K562 (cell line): ENCODE results near the gene NHSL2. TPM values are rescaled to one million over a fixed set of nuclear protein-coding genes. Genes with fewer than 3 reads are reported as not detected.

Experiments
- ATAC-seq: fragments of 200-7000 bp; cut with Tn5 transposase; 3 replicates; pipeline ENCODE4 v1.9.1; 2020; ENCODE audit warnings: moderate library complexity
- BruUV-seq: library from RNA; stranded (reverse); fragments of 400-500 nt; replicated peaks from 2 replicates; lab custom pipeline; 2021; lab: Mats Ljungman, UMichigan
- CTCF ChIA-PET: fragments of 300-600 bp; formaldehyde crosslinking; extraction: SDS; loops from one replicate; lab custom pipeline; 2021; ENCODE audit warnings: low intra/inter-chr PET ratio; lab: Yijun Ruan, JAX
- POLR2A ChIA-PET: fragments of 300-600, 350-650 bp; sonication (Branson Sonifier 250); formaldehyde crosslinking; extraction: SDS; loops from one replicate; lab custom pipeline; 2021; ENCODE audit warnings: antibody characterized with exemption, inconsistent platforms; lab: Yijun Ruan, JAX
- DNase-seq, 4 experiments: peaks; one replicate each; pipeline versions ENCODE4 v3.0.0 to v3.0.0-alpha.2; 2011 to 2018; ENCODE audit warnings: low spot score in 3 of 4, mixed read lengths in 3 of 4; ENCODE audit errors: extremely low read depth in 1 of 4
- FAIRE-seq: peaks from 2 replicates; lab custom pipeline; 2011; peaks lifted over from hg19 to GRCh38; lab: Jason Lieb, UNC
- H2AFZ ChIP-seq: 2 replicates; pipeline ENCODE4 v1.6.0; 2011; ENCODE audit warnings: low read depth, low read length, control low read depth, inconsistent platforms
- H3K27ac ChIP-seq: fragments of 200-600 bp; 3 replicates; pipeline ENCODE4 v1.8.0; 2011; ENCODE audit warnings: low read depth, mild to moderate bottlenecking, control low read depth, inconsistent platforms, low read length, moderate library complexity, mixed read lengths; ENCODE audit errors: extremely low read depth
- H3K27me3 ChIP-seq, 2 experiments: fragments of 300-600 bp in 1 of 2; 2 replicates in 1 of 2; 3 replicates in 1 of 2; pipeline versions ENCODE4 v1.6.0 to v1.8.0; 2011; ENCODE audit warnings: inconsistent platforms in 2 of 2, low read length in 2 of 2, mild to moderate bottlenecking in 1 of 2, mixed read lengths in 1 of 2, moderate library complexity in 1 of 2; ENCODE audit not compliant: control insufficient read depth in 2 of 2, insufficient read depth in 2 of 2
- H3K36me3 ChIP-seq: fragments of 300-600 bp; 3 replicates; pipeline ENCODE4 v1.8.0; 2011; ENCODE audit warnings: mild to moderate bottlenecking, low read length, inconsistent platforms; ENCODE audit not compliant: control insufficient read depth, insufficient read depth
- H3K4me1 ChIP-seq, 2 experiments: fragments of 200-600 bp in 1 of 2; replicated peaks in 1 of 2; 2 replicates in 1 of 2; 3 replicates in 1 of 2; pipeline versions ENCODE4 v1.5.1 to v1.8.0; 2011; ENCODE audit warnings: inconsistent platforms in 2 of 2, low read length in 2 of 2, mild to moderate bottlenecking in 1 of 2, mixed read lengths in 1 of 2, moderate library complexity in 1 of 2; ENCODE audit not compliant: control insufficient read depth in 2 of 2, insufficient read depth in 2 of 2
- H3K4me2 ChIP-seq: 2 replicates; pipeline ENCODE4 v1.6.1; 2011; ENCODE audit warnings: low read length, control low read depth, inconsistent platforms, mixed read lengths; ENCODE audit not compliant: insufficient read depth
- H3K4me3 ChIP-seq: fragments of 200-600 bp; sonication (generic), shearing (Covaris generic); 2 replicates; pipeline ENCODE4 v1.5.1; 2016; ENCODE audit warnings: control low read depth, inconsistent platforms
- H3K79me2 ChIP-seq: fragments of 200-600 bp; 3 replicates; pipeline ENCODE4 v1.8.0; 2011; ENCODE audit warnings: low read length, inconsistent platforms; ENCODE audit not compliant: control insufficient read depth, insufficient read depth
- H3K9ac ChIP-seq, 2 experiments: 2 replicates each; pipeline versions ENCODE4 v1.6.0 to v1.6.1; 2011; ENCODE audit warnings: low read depth in 2 of 2, low read length in 2 of 2, control low read depth in 1 of 2, inconsistent platforms in 1 of 2, mild to moderate bottlenecking in 1 of 2, mixed read lengths in 1 of 2; ENCODE audit not compliant: insufficient read depth in 1 of 2
- H3K9me1 ChIP-seq: one replicate; pipeline ENCODE4 v1.6.0; 2011; ENCODE audit warnings: inconsistent platforms, mild to moderate bottlenecking, low read length, moderate library complexity; ENCODE audit not compliant: control insufficient read depth, insufficient read depth
- H3K9me3 ChIP-seq: replicated peaks from 2 replicates; pipeline ENCODE4 v1.5.1; 2011; ENCODE audit warnings: low read depth, low read length, inconsistent platforms; ENCODE audit not compliant: control insufficient read depth, insufficient read depth
- H4K20me1 ChIP-seq: replicated peaks from 2 replicates; pipeline ENCODE4 v1.6.1; 2011; ENCODE audit warnings: low read length, inconsistent platforms, mixed read lengths; ENCODE audit not compliant: control insufficient read depth, insufficient read depth
- ADNP ChIP-seq: fragments of 200-800 bp; sonication (Bioruptor generic); IDR thresholded peaks from 2 replicates; pipeline ENCODE4 v1.6.1; 2016; ENCODE audit warnings: missing genetic modification characterization, missing compliant biosample characterization
- NR4A1 ChIP-seq, 2 experiments: fragments of 250-450 bp in 1 of 2; fragments of 450-650 bp in 1 of 2; sonication (Bioruptor Pico) in 1 of 2; IDR thresholded peaks; 2 replicates each; pipeline versions ENCODE4 v1.4.0 to v1.6.1; 2016 to 2020; ENCODE audit warnings: mild to moderate bottlenecking in 2 of 2, missing compliant biosample characterization in 1 of 2, missing genetic modification characterization in 1 of 2, moderate library complexity in 1 of 2
- SMARCE1 ChIP-seq: fragments of 450-650 bp; IDR thresholded peaks from 2 replicates; pipeline ENCODE4 v1.7.1; 2016; ENCODE audit warnings: mild to moderate bottlenecking
- U2AF1 ChIP-seq: fragments of 200-400 bp; formaldehyde crosslinking; optimal IDR thresholded peaks from 2 replicates; pipeline ENCODE3; 2017; ENCODE audit warnings: mild to moderate bottlenecking, low read depth, low read length, moderate library complexity
- ZBTB40 ChIP-seq, 2 experiments: fragments of 450-650 bp in 1 of 2; sonication (generic) in 1 of 2; formaldehyde crosslinking in 1 of 2; IDR thresholded peaks; 2 replicates each; pipeline versions ENCODE4 v1.7.1 to v1.9.0; 2016 to 2022; ENCODE audit warnings: inconsistent platforms in 1 of 2, mild to moderate bottlenecking in 1 of 2, missing genetic modification reagents in 1 of 2
- ZNF699 ChIP-seq: fragments of 250-450 bp; sonication (Bioruptor Pico); IDR thresholded peaks from 2 replicates; pipeline ENCODE4 v1.8.0; 2021; ENCODE audit warnings: mild to moderate bottlenecking, moderate library complexity; ENCODE audit not compliant: insufficient replicate concordance
- ZNF766 ChIP-seq: fragments of 200-800 bp; sonication (Bioruptor generic); conservative IDR thresholded peaks from 2 replicates; pipeline ENCODE4 v1.6.1; 2016; ENCODE audit warnings: missing genetic modification characterization, missing compliant biosample characterization
- WGBS: fragments of 100-300 bp; shearing (Covaris generic); methylation state at CpG from one replicate; pipeline ENCODE4 v1.1.6; 2016; ENCODE audit warnings: low coverage, mixed read lengths; ENCODE audit not compliant: insufficient coverage; ENCODE audit errors: missing lambda C conversion rate; 5-methylcytosine and 5-hydroxymethylcytosine counted together
- in situ Hi-C: fragments of 300-500 bp; cut with MboI; formaldehyde crosslinking; loops from 4 replicates; pipeline ENCODE4 v1.15.0; 2018; ENCODE audit warnings: inconsistent platforms, mixed read lengths
- intact Hi-C: fragments of 100-400 bp; cut with micrococcal nuclease; formaldehyde crosslinking; loops from 2 replicates; pipeline ENCODE4 v1.14.2; 2022
- polyA plus RNA-seq, 8 experiments: library from polyadenylated mRNA; depleted of rRNA in 4 of 8; stranded (reverse) in 5 of 8; unstranded in 3 of 8; fragments of >200 nt; fragmentation: Nextera tagmentation in 2 of 8; fragmentation: Illumina TruSeq in 1 of 8; extraction: Ambion mirVana in 2 of 8; extraction: Trizol in 1 of 8; gene quantifications; 2 replicates each; pipeline versions ENCODE4 v1.2.1 to v1.2.3, GENCODE V29; 2011 to 2014; ENCODE audit warnings: inconsistent platforms in 1 of 8, missing spikeins in 1 of 8
- total RNA-seq, 7 experiments: library from RNA; depleted of rRNA in 6 of 7; stranded (reverse); fragments of >200 nt in 6 of 7; fragmentation: Illumina TruSeq in 2 of 7; extraction: Trizol in 2 of 7; gene quantifications; 2 replicates each; pipeline versions ENCODE4 v1.2.1 to v1.2.3, GENCODE V29; 2011 to 2021; ENCODE audit warnings: low replicate concordance in 1 of 7

NHSL2 gene
- total and polyA plus RNA-seq, 9 of the 15 experiments (the other 6 are each of a cell fraction or from before 2014, with no cell fraction given), result 0.02 TPM; not detected in 8

GRCh38 chrX:71999535-71999934 lies 88.9 kb downstream of the NHSL2 start (continued):
- TF ChIP-seq U2AF1, result no peak
- no peak for TF ChIP-seq ADNP (tag)
- no peak for TF ChIP-seq NR4A1 (CRISPR knock-in tag; IDR thresholded peaks at IDR 0.05)
- no peak for TF ChIP-seq NR4A1 (tag; IDR thresholded peaks at IDR 0.05)
- TF ChIP-seq SMARCE1, result no peak
- no peak for TF ChIP-seq ZNF699 (CRISPR knock-in tag)

GRCh38 chrX:72001471-72001870 lies 90.8 kb downstream of the NHSL2 start:
- Histone ChIP-seq H3K27ac (no peak overlapping the region), H4K20me1 (no peaks in the 10 kb centered on the region), H3K36me3 (no peaks in the 10 kb centered on the region), H3K4me3 (no peak overlapping the region), H3K4me2 (no peak overlapping the region), H2AFZ (no peak overlapping the region), H3K9me3 (no peaks in the 10 kb centered on the region), H3K9ac (no peak overlapping the region), H3K79me2 (no peaks in the 10 kb centered on the region), H3K9me1 (no peaks in the 10 kb centered on the region), H3K27me3 (peaks cover 0 to 4% of the 10 kb centered on the region in 2 experiments; a peak in 1 of 5 replicates), H3K4me1 (no peaks in the 10 kb centered on the region)
- BruUV-seq, result no TSS peak
- intact Hi-C loops (no loop called here), in situ Hi-C loops (no loop called here)
- WGBS, result 0% methylated on average over 3 of the region's 3 CpGs
- FAIRE-seq, result no peak
- no peak for ATAC-seq
- CTCF ChIA-PET, result no interaction called here
- no peak for TF ChIP-seq ZBTB40 (IDR thresholded peaks at IDR 0.05)
- no peak for TF ChIP-seq ZBTB40 (CRISPR knock-in tag; IDR thresholded peaks at IDR 0.05)
- TF ChIP-seq ZNF766 (CRISPR knock-in tag), result peak; percentile 87
- POLR2A ChIA-PET, result no interaction called here
- DNase-seq, result no peak
